Measurements from ENCODE around the gene TCAIM. TPM values are rescaled to one million over a fixed set of nuclear protein-coding genes. Genes with fewer than 3 reads are reported as not detected.

TCAIM gene
- total RNA-seq, 1 donor: 7.6 TPM

DNA sequence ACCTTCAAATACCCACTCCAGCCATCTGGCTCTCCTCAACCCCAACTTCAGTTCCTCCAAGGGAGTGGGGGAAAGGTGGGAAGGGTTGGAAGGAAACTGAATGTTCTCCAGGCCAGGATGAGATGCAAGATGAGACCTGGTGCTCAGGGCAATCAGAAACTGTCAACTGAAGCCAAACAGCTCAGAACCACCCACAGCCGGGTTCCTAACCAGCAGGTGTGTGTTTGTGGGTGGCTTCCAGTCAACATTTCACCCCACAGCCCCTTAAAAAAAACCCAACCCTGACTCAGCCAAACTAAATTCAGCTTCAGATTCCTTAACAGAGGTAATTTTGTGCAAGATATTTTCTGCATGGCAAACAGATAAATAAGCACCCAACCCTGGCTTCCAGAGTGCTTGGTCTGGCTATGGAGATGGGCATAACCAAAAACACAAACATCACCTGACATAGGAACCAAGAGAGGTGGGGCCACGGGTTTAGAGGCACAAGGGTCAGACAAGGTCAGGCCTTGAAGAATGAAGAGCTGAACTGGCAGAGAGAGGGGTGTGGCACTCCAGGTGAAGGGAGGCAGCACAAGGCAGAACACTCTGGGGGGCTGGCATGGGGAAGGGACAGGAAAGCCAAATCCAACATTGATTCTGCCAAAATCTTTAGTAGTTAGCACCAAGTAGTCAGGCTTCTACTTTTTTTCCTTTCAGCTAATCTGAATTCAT is 104.2 kb downstream of the TCAIM start:
- Histone ChIP-seq H3K4me1 (ENCODE audit: insufficient read depth, low read length) (peaks cover 43% of the 10 kb centered on the region), H3K4me3 (ENCODE audit: low read length) (no peak overlapping the region), H3K9me3 (ENCODE audit: low read depth, low read length) (no peaks in the 10 kb centered on the region), H3K27me3 (ENCODE audit: insufficient read depth, low read length) (no peaks in the 10 kb centered on the region)

DNA sequence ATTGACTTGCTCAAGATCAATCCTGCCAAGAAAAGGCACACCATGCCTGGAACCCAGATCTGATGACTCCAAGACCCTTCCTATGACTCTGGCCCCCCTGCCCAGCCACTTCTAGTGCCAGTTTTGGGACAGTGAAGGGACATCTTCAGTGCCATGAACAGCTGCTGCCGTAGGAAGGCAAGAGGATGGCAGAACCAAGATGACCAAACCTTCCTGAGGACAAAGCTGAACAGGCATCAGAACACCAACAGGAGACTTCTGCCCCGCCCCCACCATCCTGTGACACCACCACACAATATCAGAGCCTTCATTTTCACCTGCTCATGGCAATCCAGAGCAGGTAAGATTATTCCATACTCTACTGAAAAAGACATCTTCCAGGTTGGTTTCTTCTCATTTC is 105.9 kb downstream of the TCAIM start:
- H3K9me3 ChIP-seq (ENCODE audit: low read depth, low read length): no peaks in the 10 kb centered on the region
- H3K4me1 ChIP-seq (ENCODE audit: insufficient read depth, low read length): peaks cover 30% of the 10 kb centered on the region
- H3K4me3 ChIP-seq (ENCODE audit: low read length): no peak overlapping the region
- H3K27me3 ChIP-seq (ENCODE audit: insufficient read depth, low read length): no peaks in the 10 kb centered on the region

DNA sequence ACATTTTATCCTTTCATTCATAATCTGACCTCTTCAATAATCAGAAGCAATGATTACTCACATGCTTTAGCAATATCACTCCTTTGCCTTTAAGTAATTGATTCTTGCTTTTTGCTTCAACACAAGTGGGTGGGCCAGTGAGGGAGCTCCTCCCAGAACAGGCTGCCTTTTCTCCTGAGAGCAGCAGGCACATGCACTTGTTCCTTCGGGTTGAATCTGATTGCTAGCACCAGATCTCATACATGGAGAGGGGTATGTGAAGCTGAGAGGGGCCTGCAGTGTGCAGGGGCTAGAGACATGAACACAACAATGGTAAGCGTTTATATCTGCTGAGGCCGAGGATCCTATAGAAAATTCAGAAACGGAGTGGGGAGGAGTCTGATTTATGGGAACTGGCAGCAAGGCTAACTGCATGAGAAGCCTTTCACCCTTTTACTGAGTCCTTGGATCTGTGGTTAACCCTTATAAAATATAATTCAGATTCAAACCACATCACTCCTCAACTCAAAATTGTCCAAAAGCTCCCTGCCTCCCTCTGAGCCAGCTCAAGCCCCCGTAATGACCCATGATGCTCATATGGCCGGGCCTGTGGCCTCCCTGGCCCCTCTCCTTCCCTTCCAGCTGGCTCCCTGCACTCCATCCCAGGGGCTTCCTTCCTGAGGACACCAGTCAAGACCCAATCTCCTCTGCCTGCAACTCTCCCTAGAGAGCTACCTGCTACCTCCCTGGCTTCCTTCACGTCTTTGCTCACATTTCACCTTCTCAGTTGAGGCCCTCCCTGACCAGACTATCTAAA is 106.5 kb downstream of the TCAIM start:
- Histone ChIP-seq H3K4me1 (ENCODE audit: insufficient read depth, low read length) (peaks cover 23% of the 10 kb centered on the region), H3K4me3 (ENCODE audit: low read length) (no peak overlapping the region), H3K27me3 (ENCODE audit: insufficient read depth, low read length) (no peaks in the 10 kb centered on the region), H3K9me3 (ENCODE audit: low read depth, low read length) (no peaks in the 10 kb centered on the region)

DNA sequence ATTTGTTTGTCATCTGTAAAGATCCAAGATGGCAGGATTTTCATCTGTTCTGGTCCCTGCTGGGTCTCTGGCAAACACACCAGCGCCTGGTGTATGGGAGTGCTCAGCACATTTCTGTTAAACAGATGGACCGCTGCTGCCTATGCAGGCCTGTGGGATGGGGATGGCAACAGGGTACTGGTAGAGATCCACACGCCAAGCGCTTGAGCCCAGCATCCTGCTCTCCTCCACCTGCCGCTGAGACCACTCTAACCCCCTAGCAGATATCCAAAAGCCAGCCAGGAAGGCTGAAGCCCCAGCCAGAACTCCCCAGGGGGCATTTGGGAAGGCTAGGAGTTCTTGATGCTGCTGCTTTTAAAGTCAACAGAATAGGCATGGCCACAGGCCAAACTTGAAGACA is 107.2 kb downstream of the TCAIM start:
- Histone ChIP-seq H3K4me1 (ENCODE audit: insufficient read depth, low read length) (peaks cover 16% of the 10 kb centered on the region), H3K9me3 (ENCODE audit: low read depth, low read length) (no peaks in the 10 kb centered on the region), H3K27me3 (ENCODE audit: insufficient read depth, low read length) (no peaks in the 10 kb centered on the region), H3K4me3 (ENCODE audit: low read length) (no peak overlapping the region)

DNA sequence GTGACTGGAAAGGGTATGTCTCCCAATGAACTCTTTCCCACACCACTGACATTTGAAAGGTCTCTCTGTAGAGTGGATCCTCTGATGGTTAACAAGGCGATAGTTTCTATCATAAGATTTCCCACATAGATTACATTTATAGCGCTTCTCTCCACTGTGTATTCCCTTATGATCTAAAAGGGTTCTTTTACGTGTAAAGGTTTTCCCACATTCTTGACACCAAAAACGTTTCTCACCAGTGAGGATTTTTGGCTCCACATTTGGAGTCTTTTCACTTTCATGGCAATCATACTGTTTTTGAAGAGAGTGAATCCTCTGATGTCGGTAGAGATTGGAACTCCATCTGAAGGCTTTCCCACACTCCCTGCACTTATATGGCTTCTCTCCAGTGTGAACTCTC is 108.4 kb downstream of the TCAIM start:
- peaks cover 5% of the 10 kb centered on the region for H3K4me1 ChIP-seq (ENCODE audit: insufficient read depth, low read length)

DNA sequence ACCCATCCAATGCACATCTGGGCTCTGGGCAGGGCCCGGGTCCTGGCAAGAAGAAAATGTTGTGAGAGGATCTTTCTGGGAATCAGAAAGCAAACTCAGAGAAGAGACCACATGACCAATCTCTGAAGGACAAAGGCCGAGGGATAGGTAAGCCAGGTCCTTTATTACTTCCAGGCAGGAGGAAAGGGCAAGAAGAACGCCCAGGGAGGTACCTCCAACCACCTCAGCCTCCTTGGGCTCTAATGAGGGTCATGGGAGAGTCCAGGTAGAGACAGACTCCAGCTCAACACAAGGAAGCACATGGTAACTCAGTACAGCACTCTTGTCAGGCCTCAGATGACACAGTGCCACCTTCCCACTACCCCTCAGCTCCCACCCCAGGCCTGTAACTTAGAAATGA is 112.9 kb downstream of the TCAIM start:
- Histone ChIP-seq H3K4me3 (ENCODE audit: low read length) (no peak overlapping the region), H3K9me3 (ENCODE audit: low read depth, low read length) (no peaks in the 10 kb centered on the region), H3K4me1 (ENCODE audit: insufficient read depth, low read length) (no peaks in the 10 kb centered on the region), H3K27me3 (ENCODE audit: insufficient read depth, low read length) (no peaks in the 10 kb centered on the region)

More for the DNA sequence above, 108.4 kb downstream of the TCAIM start:
- Histone ChIP-seq H3K4me3 (ENCODE audit: low read length) (no peak overlapping the region), H3K27me3 (ENCODE audit: insufficient read depth, low read length) (no peaks in the 10 kb centered on the region), H3K9me3 (ENCODE audit: low read depth, low read length) (no peaks in the 10 kb centered on the region)

DNA sequence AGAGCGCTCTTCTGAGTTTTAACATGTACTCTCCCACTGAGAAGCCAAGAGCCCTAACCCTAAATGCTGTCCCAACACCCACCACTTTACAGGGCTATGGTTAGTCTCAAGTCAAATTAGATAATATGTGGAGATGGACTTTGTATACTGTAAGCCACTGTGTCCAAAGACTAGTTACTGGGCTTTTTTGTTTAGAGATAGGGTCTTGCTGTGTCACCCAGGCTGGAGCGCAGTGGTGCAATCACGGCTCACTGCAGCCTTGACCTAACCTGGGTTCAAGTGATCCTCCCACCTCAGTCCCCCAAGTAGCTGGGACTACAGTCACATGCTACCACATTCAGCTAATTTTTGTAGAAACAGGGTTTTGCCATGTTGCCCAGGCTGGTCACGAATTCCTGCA is 115.7 kb downstream of the TCAIM start:
- Histone ChIP-seq H3K9me3 (ENCODE audit: low read depth, low read length) (no peaks in the 10 kb centered on the region), H3K27me3 (ENCODE audit: insufficient read depth, low read length) (no peaks in the 10 kb centered on the region), H3K4me3 (ENCODE audit: low read length) (no peak overlapping the region), H3K4me1 (ENCODE audit: insufficient read depth, low read length) (no peaks in the 10 kb centered on the region)

DNA sequence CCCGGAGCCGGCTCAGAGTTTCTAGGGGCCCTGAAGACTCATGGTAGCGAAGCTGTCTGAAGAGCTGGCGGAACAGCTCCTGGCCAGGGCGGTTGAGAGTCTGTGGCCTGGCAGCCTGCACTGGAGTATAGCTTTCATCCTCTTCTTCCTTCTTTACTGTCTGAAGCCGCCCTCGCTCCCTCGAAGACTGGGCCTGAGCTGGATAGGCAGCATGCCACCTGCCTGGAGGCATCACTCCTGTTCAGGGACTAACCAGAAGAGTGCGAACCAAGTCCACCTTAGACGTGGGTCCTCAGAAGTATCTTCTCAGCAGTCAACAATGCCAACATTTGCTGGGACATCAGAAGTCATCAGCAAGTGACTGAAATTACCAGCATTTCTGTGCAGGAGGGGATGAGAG is 116.8 kb downstream of the TCAIM start:
- Histone ChIP-seq H3K9me3 (ENCODE audit: low read depth, low read length) (no peaks in the 10 kb centered on the region), H3K4me1 (ENCODE audit: insufficient read depth, low read length) (no peaks in the 10 kb centered on the region), H3K27me3 (ENCODE audit: insufficient read depth, low read length) (no peaks in the 10 kb centered on the region), H3K4me3 (ENCODE audit: low read length) (no peak overlapping the region)

Other genes with a start within 250 kb of the TCAIM start
- gene TOPAZ1, start 96.9 kb upstream of the TCAIM start, total RNA-seq: not detected
- gene ZNF445, start 138.9 kb downstream of the TCAIM start, total RNA-seq: 2.8 TPM
- 0.42 TPM for gene ZKSCAN7, start 216.4 kb downstream of the TCAIM start, total RNA-seq
- 0.21 TPM for gene ZNF660, start 246.2 kb downstream of the TCAIM start, total RNA-seq